ENCODE data around the gene NHSL1.
A peak's percentile ranks its signal among the peaks of the same experiment; 100 is the strongest.
"Not testable (repeated sequence)": the region's sequence is repeated elsewhere in the genome, so short reads cannot be mapped to it uniquely, and the experiment has no call there.

Gene NHSL1

DNA sequence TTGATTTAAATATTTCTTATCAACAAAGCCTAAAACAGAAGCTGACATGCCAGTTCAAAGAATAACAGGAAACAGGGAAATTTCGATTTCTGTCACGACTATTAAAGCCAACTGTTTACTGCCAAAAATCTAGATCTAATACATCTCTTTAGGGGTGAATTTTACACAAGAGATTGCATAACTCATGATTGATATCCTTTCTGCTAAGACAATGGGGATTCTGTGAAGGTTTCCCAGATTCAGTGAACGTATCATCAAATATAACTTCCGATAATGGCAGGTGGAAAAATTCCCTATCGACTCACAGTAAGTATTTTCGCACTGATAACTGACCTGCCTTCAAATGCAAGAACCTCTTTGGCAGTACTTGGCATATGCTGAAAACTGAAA is 42.9 kb downstream of the NHSL1 start:
- no peak for DNase-seq

DNA sequence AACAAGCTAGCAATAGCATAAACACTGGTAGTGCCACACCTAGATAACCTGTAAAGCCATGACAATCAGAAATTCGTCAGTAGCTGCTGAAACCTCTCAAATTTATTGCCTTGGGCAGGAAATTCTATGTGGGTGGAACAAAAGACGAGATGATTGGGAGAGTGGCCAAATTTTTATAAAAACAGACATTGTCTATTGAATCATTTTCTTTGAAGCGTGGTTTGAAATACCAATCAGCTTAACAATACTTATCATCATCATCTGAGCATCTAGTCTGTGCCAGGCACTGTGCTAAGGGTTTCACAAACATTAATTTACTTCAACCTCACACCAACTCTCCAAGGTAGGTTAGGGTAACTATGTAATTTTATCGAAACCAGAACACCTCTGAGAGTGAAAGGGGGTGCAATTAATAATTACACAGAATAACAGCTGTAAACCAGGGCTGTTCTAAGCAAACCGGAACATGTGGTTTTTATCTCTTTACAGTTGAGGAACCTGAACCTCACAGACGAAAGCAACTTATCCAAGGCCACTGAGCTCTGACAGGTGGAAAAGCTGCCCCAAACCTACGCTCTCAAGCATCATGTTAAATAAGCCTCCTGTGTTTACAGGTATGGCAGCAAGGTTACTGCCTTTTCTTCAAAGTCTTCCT is 43.4 kb downstream of the NHSL1 start:
- DNase-seq = peak; percentile 75

DNA sequence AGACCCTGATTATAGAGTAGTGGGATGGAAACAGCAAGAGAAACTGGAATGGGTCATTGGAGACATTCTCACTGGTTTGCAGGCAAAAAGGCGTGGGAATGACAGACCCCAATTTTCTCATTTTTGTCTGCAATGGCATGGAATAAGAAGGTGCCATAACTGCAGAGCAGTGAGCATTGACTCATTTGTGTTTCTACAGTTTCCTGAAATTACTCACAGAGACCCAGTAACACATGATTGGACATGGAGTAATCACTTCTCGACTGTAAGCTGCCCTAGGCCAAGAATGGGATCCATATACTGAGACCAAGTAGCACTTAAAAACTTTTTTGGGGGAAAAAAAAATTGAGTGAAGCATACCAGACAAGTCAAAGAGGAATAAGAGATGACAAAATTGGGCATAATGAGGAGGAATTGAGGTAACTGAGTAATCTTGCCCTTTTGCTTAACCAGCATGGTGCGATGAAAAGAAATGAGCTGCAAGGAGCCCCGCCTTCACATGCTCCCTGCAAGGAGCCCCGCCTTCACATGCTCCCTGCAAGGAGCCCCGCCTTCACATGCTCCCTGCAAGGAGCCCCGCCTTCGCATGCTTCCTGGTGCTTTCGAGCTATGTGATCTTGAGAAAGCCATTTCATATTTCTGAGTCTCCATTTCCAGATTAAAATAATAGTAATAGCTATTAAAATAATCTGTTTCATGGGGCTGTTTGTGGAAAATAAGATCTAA is 44.1 kb downstream of the NHSL1 start:
- DNase-seq = peak; percentile 54

DNA sequence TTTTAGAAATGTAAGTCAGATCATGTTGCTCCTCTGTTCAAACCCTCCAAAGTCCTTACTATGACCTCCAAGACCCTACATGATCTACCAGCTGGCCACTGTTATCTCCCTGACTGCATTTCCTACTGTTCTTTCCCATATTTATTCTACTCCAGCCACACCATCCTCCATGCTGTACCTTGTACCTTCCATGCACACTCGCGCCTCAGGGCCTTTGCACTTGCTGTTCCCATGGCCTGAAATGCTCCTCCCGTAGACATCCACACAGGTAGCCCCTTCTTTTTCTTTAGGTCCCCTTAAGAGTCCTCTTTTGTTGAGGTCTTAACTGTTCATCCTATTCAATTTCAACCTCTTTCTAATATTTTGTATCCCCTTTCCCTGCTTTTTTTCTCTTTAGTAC is 48.3 kb downstream of the NHSL1 start:
- no peak for DNase-seq

DNA sequence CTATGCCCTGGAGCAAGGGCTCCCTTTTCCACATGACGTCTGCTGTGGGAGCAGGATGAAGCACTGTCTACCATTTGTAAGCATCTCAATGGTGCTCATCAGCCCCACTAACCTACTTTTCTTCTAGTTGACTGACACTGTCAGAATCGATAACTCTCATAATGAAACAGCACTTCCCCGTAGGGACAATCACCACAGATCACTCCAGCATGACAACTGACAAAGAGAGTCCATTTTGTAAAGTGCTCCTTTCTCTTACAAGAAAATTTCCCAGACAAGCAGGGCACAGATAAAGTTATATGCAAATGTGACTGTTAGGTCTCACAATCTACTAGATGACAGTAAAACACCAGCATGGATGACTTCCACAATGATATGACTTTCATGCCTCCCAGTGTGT is 48.8 kb downstream of the NHSL1 start:
- peak; percentile 36 for DNase-seq

DNA sequence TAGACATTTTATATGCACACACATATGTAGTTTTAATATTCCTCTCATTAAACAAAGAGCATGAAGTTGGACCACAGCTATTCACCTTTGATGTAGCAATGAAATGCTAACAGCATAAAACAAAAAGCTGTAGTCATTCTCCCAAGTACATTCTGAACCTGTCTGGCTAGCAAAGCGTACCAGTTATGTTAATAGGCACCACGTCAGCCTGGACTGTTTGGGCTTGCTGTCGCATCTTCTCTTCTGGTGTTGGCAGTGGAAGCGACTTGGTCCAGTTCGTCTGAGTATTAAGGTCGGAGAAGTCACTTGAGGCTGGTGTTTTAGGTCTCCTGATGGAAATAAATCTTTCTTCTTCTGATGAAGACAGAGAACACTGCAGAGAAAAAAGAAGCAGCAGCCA is 52.5 kb downstream of the NHSL1 start:
- DNase-seq = no peak

DNA sequence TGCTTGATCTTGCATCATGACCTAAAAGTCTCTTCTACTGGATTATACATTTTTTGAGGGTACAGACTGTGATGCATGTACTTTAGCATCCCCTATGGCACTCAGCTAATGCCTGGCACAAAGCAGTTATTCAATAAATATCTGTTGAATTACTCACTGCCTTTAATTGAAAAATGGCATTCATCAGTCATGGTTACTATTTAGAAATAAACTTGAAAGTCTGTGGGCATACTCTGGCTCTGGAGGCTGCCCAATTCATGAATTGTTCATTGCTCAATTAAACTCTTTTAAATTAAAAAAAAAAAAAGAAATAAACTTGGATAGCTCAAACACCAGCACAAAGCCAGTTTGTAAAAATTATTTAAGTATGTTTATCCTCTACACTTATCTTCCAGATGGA is 55.3 kb downstream of the NHSL1 start:
- DNase-seq = no peak

DNA sequence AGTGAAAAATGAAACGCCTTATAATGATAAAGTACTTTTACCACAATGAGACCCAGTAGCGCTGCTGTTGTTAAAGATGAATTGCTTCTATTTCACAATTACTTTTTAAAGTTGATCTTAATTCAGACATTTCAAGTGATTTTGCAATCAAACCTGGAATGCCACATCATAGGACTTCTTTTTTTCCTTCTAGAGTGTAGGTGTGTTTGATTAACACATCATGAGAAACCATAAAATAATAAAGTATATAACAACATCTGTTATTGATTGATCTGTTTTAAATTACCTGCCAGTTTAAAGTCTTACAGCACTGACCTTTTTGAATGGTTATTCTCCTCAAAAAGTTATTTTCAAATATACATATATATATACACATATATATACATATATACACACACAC is 56.6 kb downstream of the NHSL1 start:
- no peak for DNase-seq

DNA sequence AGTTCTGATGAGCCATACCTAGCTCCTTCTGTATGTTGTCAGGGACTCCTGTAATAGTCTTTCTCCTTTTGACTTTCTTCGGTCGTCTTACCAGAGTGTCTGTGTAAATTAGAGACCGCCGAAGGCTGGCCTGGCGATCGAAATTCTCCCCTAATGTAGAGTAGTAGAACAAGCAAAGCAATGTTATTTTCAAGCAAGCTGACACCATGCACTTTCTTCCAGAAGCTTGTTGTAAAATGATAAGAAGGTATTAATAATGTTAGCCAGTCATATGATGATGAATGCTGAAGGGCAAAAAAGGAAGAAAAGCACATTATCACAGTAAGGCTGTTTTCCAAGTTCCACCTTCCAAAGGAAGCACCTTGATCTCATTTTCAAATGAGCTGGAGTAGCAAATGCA is 57.3 kb downstream of the NHSL1 start:
- DNase-seq = no peak

DNA sequence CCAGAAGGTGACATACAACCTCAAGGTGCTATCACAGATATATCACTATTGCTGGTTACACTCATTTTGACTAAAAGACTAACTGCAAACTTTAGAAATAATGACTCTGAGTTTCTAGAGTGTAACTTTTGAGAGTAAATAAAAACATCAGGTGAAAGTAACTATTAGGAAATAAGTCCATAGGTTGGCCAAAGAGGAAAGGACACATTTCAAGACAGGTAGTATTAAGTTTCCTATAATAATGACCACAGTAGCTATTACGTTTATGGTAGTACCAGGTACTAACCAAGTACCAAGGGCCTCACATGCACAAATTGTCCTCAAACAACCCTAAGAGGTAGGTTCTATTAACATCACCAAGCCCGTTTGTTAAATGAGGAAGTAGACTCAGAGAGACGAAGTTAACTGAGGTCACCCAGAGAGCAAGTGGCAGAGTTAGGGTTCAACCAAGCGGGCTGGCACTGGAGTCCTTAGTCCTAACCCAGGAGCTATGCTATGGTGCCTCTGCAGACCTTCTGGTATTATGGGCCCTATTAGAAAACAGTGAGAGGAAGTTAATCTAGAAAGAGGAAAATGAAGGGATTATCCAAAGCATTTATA is 58.4 kb downstream of the NHSL1 start:
- no peak for DNase-seq

DNA sequence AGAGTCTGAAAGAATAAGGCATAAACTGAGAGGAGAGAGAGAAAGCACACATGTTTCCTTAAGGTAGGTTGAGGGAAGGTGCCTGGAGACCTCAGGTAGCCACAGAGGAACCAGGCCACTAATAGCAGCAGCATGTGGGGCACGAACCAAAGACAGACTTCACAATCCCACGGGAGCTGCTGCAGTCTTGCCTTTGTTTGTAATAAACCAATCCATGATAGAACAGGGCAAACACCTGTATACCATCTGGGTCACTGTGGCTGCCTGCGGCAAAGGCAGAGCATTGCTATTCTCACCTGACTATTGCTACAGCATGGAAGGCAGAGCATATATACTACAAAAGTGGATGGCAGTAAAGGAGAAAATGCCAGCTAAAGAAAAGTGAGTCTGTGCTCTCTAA is 59.0 kb downstream of the NHSL1 start:
- peak; percentile 53 for DNase-seq

DNA sequence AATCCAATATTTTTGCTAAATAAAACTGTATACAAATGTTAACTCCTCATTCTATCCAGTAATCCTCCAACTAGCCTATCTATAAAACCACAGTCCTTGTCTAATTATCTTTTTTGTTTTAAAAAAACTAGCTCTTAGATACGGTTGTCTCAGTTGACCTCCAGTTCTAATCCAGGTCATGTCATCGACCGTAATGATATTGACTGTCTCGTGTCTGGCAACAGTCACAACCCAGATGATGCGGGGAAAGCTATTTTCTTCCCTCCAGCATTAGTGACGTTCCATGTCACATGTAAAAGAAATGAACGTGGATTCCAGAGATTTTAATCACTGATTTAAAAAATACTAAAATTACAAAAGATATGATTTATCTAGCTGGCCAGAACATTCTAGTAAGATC is 59.7 kb downstream of the NHSL1 start:
- DNase-seq = no peak

DNA sequence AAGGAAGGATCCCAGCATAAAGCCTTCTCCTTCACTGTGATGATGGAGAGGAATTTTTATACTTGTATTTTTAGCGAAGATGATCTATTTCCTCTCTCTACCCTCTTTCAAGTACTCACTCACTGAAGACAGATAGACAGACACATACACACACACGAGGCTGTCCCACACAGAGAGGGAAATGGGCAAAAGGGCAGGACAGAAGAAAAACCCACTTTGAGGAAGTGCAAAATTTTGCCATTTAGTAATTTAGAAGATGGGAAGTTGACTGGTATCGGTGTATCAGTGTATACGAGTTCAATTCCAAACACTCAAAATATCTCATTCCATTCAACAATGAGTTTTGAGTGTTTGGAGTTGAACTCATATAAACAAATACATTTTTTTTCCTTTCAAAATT is 64.4 kb downstream of the NHSL1 start:
- no peak for DNase-seq

DNA sequence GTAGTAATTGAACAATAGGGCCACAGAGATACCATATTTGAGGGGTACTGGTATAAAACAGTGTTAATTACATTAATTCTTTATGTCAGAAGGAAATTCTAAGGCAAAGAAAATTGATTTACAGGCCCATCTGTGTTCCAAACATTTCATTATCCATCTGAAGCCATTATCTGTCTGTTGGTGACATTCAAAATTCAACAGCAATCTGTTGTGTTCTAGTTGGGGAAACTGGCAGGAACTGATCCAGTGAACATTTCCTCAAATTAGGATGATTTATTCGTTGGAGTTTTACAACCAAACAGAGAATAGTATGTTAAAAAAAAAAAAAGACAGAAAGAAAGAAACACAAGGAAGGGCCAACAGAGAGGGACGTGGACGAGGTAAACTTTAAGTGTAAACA is 65.2 kb downstream of the NHSL1 start:
- DNase-seq = peak; percentile 72

DNA sequence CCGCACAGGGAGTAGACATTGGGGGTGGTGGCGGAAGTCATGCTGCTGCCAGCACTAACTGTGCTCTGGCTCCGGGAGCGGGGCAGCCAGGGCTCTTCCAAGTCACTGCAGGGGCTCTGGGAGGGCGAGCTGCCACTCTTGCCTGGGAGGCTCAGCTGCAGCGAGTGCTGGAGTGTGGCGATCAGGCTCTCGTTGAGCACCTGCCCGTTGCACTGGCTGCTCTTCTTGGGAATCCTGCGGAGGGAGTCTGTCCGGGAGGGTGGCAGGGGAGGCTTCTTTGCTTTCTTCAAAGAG is 67.3 kb downstream of the NHSL1 start:
- DNase-seq = no peak

DNA sequence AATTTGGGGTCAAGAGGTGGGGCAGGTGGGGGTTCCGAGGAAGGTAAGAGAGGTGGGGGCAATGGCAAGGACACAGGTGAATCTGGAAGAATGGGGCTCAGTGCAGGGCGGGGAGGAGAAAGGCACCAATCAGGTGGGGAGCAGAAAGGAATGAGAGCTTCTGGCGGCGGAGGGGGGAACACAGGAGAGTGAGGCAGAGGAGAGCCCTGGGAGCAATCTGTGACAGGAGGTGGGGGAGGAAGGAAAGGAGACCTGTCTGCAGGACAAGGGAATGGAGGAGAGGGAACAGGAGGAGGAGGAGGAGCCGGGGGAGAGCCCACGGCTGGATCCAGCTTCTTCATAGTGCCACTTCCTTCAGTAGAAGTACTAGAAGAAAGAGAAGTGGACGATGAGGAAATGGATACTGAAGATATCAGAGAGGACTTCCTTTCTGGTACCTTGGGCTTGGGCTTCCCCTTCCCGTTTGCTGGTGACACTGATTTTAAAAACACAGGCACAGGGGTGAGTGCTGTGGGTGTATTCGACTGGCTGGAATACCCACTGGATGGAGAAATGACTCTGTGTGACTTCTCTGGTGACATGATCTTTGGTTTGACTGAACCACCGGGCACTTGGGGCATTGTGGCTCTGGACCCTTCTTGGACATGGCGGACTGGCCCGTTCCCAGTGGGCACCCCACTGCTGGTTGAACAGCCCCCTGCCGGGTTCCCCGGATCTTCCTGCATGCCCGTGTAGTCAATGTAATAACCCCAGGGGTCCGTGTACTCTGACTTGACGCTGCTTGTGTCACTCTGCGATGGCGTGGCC is 67.8 kb downstream of the NHSL1 start:
- DNase-seq = no peak

DNA sequence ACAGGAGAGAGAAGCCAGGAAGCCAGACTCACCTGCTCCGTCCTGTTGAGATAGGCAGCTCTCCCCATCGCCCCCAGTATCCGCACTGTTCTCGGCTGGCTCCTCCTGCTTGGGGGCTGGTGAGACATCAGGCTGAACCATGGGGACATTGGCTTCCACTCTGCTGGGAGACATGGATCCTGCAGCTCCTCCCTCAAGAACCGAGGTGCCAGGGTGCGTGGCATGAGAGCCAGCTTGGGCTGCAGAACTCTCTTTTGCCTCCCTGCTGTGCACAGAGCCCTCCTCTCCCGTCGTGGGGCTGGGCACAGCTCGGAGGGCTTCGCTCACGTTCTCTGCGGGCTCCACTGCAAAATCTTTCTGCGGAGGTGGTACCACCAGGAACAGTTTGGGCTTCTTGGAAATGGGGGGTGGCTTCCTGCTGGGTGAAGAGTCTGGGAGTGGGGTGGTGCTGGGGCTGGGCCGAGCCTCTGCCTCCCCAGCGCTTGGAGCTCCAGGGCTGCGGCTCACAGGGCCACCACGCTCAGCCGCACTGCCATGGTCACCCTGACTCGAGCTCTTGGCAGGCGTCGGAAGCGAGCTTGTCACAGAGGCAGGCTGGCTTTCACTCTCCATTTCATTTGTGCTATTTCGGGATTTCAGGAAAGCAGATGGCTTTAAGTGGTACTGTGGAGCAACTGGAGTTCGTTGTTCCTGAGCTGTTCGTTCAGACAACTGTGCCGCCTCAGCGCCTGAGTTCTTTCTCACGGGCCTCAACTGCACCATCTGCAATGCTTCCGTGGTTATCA is 68.7 kb downstream of the NHSL1 start:
- no peak for DNase-seq

DNA sequence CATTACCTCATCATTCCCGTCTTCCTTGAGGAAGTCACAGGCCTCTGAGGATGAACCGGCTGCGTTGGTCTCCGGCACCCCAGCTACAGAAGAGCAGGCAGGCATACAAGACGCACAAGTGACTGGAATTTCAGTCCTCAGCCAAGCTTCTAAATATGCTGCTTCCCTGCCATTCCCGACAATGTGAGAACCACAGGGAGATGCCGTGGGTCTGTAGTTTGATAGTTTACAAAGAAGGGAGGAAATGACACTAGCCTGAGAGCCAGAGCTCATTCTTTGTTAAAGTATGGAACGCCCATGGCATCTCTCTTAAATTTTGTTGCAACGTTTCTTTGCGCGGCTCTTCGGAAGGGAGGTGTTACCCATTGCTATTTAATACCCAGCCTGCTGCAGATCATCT is 69.5 kb downstream of the NHSL1 start:
- DNase-seq = no peak

DNA sequence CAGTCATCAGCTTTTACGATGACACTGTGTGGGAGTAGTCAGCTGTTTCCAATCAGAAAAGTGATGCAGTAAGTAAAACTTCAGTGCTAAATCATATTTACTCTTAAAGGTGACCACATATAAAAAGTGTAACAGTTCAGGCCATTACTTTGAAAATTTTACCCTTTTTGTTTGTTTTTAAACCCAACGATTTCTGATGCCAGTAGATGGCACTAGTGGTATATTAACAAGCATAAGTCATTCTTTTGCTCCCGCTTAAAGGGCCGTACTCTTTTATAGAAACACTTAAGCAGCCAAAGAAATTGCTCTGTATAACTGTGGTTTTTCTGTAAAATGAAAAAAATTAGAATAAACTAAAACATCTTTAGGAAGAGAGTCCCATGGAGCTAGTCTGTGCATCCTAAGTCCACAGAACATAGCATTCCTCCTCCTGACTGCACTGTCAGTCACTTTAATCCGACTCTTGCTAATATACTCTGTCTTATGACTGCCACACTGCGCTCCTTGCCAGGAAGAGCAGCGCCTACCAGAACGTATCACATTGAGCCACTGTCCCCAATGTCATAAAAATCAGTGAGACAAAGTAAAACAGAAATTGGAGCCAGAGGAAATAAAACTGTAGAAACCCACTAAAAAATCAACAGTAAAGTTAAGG is 70.2 kb downstream of the NHSL1 start:
- DNase-seq = peak; percentile 66

DNA sequence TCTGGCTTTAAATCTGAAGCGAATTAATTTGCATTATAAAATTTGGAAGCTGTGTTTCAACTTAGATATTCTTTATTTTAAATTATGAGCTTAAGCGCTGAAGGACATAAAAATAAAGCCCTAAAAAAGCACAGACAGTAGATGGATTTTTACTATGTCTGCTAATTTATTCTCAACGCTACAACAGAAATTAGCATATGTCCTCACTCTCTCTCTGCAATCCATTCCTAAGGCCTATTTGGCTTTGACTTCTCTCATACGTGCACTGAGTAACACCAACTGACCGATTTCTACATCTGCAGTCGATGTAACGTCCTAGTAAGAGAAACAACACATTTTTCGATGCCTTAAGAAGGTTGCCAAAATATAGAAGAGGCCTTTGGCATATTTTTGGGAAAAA is 71.6 kb downstream of the NHSL1 start:
- no peak for DNase-seq

DNA sequence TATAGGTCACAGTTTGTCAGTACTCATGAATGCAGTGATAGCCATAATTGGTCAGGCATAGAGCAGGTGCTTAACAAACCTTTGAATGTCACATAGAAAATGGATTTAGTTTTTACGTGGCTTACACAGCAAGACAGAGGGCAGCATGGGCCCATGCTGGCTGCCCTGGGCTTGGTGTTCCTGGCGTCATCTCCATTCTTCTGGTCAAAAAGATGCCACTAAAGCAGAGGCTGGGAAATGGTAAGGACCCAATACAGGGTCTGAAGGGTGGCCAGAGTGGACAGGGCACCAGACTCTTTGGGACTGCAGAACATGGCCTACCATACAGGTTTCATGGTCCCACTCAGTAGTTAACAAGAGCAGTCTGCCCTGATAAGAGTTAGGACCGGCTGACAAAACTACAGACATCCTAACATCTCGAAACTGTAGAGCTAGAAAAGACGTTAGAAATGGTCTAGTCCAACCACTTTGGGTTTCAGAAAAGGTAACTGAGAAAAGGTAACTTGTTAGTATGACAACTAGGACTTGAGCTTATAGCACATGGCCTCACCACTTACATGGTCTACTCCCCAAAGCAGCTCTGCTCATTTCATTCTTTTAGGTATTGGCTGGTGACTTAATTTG is 72.7 kb downstream of the NHSL1 start:
- DNase-seq = no peak

DNA sequence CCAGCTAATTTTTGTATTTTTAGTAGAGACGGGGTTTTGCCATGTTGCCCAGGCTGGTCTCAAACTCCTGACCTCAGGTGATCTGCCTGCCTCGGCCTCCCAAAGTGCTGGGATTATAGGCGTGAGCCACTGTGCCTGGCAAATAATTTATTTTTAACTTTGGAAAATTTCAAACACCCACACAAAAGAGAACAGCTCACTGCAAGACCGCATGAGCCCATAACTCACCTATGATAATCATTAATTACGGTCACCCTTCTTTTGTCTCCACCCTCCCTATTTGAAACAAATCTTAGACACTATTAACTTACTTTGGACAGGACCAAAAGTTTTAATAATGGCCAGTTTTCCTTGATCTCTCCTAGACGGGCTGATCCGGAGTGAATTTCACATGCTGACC is 74.0 kb downstream of the NHSL1 start:
- DNase-seq = not testable (repeated sequence)
